Astrocyte of the cerebellum (primary cell): ENCODE results near the gene RNU6-1.

ENCODE experiments used
- DNase-seq: peaks from one replicate; pipeline ENCODE4 v3.0.0-alpha.2; 2011; ENCODE audit warnings: low read depth
- H3K4me3 ChIP-seq: 2 replicates; pipeline ENCODE4 v1.5.1; 2011; ENCODE audit warnings: mild to moderate bottlenecking, low read depth, low read length, moderate library complexity
- CTCF ChIP-seq: IDR thresholded peaks from 2 replicates; pipeline ENCODE4 v1.5.1; 2012; ENCODE audit warnings: low read length, low read depth, moderate library complexity, mild to moderate bottlenecking; ENCODE audit errors: missing control alignments
- in situ Hi-C: cut with HindIII; loops from 2 replicates; pipeline ENCODE4 v1.10.0; 2017; ENCODE audit warnings: low sequenced_read_pairs

RNU6-1 gene

DNA sequence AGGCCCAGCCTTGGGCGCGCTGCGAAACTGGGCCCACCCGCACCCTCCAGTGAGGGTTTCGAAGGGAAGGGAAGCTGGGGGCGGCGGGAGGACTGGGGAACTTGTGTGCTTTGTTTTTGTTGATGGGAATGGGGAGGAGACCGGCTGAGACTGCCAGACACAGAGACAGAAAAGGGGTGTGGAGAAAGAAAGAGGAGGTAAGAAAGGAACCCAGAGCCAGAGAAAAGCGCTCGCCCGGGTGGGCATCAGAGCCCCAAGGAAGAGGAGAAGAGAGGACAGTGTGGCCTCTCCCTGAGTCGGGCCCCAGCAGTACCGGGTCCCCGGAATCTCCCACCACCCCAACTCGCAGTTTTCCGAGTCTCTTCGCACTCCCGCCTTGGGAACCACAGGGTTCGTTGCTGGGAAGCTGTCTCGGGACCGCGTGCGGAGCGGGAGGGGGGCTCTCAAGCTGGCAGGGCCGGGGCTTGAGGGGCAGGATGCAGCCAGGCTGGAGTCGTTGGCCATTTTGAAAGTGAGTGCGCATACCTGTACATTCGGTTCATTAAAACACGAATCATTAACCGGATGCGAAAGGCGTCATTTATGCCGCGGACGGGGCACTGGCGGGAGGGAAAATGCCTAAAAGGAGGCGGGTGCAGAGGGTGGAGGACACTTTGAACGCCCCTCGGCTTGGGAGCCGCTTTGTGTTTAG lies 11.4 kb downstream of the RNU6-1 start:
- in situ Hi-C loops, result no loop called here
- TF ChIP-seq CTCF, result no peak
- no peak for DNase-seq
- no peak overlapping the region for H3K4me3 ChIP-seq

DNA sequence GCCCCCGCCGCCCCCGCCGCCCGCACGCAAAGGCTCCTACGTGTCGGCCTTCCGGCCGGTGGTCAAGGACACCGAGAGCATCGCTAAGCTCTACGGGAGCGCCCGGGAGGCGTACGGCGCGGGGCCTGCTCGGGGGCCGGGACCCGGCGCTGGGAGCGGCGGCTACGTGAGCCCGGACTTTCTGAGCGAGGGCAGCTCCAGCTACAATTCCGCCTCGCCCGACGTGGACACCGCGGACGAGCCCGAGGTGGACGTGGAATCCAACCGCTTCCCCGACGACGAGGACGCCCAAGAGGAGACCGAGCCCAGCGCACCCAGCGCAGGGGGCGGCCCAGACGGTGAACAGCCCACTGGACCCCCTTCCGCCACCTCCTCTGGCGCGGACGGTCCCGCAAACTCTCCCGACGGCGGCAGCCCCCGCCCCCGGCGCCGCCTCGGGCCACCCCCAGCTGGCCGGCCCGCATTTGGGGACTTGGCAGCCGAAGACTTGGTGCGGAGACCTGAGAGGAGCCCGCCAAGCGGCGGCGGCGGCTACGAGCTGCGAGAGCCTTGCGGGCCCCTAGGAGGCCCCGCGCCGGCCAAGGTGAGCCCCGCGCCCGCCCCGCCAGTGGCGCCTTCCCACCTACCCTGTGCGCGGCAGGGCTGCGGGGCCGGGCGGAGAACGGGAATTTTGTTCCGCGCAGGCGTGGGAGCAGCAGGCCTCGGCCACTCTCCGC lies 12.1 kb downstream of the RNU6-1 start:
- in situ Hi-C loops, result no loop called here
- no peak overlapping the region for H3K4me3 ChIP-seq

GRCh38 chr15:67826717-67827561 lies 12.9 kb downstream of the RNU6-1 start:
- no peak for TF ChIP-seq CTCF

More for the DNA sequence above, 12.1 kb downstream of the RNU6-1 start:
- DNase-seq, result no peak
- TF ChIP-seq CTCF, result no peak

DNA sequence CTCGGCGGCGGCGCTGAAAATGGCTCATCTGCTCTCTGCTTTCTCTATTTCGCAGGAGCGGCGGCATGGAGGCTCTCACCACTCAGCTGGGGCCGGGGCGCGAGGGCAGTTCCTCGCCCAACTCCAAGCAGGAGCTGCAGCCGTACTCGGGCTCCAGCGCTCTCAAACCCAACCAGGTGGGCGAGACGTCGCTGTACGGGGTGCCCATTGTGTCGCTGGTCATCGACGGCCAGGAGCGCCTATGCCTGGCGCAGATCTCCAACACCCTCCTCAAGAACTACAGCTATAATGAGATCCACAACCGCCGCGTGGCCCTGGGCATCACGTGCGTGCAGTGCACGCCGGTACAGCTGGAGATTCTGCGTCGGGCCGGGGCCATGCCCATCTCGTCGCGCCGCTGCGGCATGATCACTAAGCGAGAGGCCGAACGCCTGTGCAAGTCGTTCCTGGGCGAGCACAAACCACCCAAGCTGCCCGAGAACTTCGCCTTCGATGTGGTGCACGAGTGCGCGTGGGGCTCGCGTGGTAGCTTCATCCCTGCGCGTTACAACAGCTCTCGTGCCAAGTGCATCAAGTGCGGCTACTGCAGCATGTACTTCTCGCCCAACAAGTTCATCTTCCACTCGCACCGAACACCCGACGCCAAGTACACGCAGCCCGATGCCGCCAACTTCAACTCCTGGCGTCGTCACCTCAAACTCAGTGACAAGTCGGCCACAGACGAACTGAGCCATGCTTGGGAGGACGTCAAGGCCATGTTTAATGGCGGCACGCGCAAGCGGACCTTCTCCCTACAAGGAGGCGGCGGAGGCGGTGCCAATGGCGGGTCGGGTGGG lies 13.7 kb downstream of the RNU6-1 start:
- no peak for DNase-seq
- no peak overlapping the region for H3K4me3 ChIP-seq
- TF ChIP-seq CTCF, result no peak
- in situ Hi-C loops, result no loop called here

More at GRCh38 chr15:67826717-67827561, 12.9 kb downstream of the RNU6-1 start:
- in situ Hi-C loops, result no loop called here
- DNase-seq, result no peak
- no peak overlapping the region for H3K4me3 ChIP-seq

DNA sequence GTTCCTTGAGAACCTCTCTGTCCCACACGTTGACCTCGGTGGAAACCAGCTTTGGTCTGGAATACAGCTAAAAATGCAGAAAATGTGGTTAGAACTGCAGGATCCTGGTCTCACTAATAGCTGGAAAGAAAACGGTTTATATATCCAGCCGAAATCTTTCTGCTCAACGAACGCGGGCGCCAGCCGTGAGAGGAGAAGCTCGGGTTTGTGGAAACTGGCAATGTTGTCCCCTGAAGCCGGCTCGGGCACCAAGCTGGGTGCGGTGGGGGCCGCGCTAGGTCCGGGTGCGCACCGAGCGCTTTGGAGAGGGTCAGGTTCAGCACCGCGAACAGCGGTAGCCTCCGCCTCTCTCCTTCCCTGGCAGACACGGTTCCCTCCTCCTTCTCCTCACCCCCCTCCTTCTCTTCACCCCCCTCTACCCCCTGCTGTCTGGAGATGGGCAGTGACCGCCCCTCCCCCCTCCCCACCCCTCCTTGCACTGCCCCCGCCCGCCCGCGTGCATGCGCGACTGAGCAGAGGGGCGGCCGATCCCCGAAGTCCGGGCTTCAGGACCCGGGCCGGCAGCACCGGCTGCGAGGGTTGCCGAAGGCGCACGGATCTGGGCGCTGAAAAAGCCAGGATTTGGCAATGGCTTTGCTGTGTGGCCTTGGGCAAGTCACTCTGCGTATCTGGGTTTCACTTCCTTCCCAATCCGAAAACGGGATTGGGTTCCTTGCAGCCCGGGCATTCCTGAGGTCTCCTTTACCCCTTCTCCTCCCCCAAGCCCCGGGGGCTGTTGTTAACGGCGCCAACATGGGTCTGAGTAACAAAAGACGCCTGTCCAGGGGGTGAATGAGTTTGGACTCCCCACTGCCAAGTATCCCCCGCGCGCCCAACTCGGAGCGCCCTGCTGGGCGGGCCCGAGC lies 14.6 kb downstream of the RNU6-1 start, which contains the start of gene SKOR1:
TSS of gene SKOR1 (plus strand) at position 534 of the 905 bp plus-strand sequence. CDS start at position 628, 94 bp downstream.
- H3K4me3 ChIP-seq, result no peak within 1 kb of the TSS
- no peak for DNase-seq
- in situ Hi-C loops, result no loop called here
- no peak for TF ChIP-seq CTCF
